MCF 10A (cell line): ENCODE measurements around the gene TMEM164. TPM values are rescaled to one million over a fixed set of nuclear protein-coding genes. Genes with fewer than 3 reads are reported as not detected.

Experiments
- BruUV-seq: library from RNA; stranded (reverse); fragments of 400-500 nt; replicated peaks from 2 replicates; lab custom pipeline; 2021; lab: Mats Ljungman, UMichigan
- CTCF ChIA-PET: fragments of 300-600 bp; sonication (Branson Sonifier 250); formaldehyde crosslinking; extraction: SDS; loops from one replicate; lab custom pipeline; 2021; ENCODE audit warnings: antibody characterized with exemption, inconsistent platforms; lab: Yijun Ruan, JAX
- POLR2A ChIA-PET: fragments of 300-600, 350-650 bp; sonication (Branson Sonifier 250); formaldehyde crosslinking; extraction: SDS; loops from one replicate; lab custom pipeline; 2020; ENCODE audit warnings: antibody characterized with exemption, inconsistent platforms; lab: Yijun Ruan, JAX
- DNase-seq: peaks from one replicate; pipeline ENCODE4 v3.0.0-alpha.2; 2018; ENCODE audit not compliant: unreplicated experiment
- H3K27ac Mint-ChIP-seq: one replicate; pipeline ENCODE4 v1.8.0; 2022; ENCODE audit warnings: mild to moderate bottlenecking, low read depth, mixed read lengths; ENCODE audit not compliant: unreplicated experiment
- H3K27me3 Mint-ChIP-seq: one replicate; pipeline ENCODE4 v1.8.0; 2022; ENCODE audit warnings: mixed read lengths; ENCODE audit not compliant: insufficient read depth, unreplicated experiment
- H3K36me3 Mint-ChIP-seq: one replicate; pipeline ENCODE4 v1.8.0; 2022; ENCODE audit warnings: mild to moderate bottlenecking, moderate library complexity, mixed read lengths; ENCODE audit not compliant: insufficient read depth, unreplicated experiment
- H3K4me1 Mint-ChIP-seq: one replicate; pipeline ENCODE4 v1.8.0; 2022; ENCODE audit warnings: mixed read lengths; ENCODE audit not compliant: insufficient read depth, unreplicated experiment
- H3K4me3 Mint-ChIP-seq: one replicate; pipeline ENCODE4 v1.8.0; 2022; ENCODE audit warnings: mild to moderate bottlenecking, moderate library complexity, mixed read lengths; ENCODE audit not compliant: unreplicated experiment
- H3K9me3 Mint-ChIP-seq: one replicate; pipeline ENCODE4 v1.8.0; 2022; ENCODE audit warnings: mixed read lengths; ENCODE audit not compliant: unreplicated experiment
- intact Hi-C: fragments of 100-400 bp; cut with micrococcal nuclease; formaldehyde crosslinking; loops from 2 replicates; pipeline ENCODE4 v1.14.1; 2022
- total RNA-seq: library from RNA; stranded (reverse); gene quantifications from 2 replicates; pipeline ENCODE4 v1.2.3, GENCODE V29; 2022
- TF ChIP-seq, protein P1 (sequence below): fragments of 200-600 bp; IDR thresholded peaks from one replicate; pipeline ENCODE4 v1.8.0; 2022; ENCODE audit warnings: antibody characterized with exemption, mild to moderate bottlenecking; ENCODE audit not compliant: unreplicated experiment

The TMEM164 gene
- total RNA-seq, 1 experiment from 2014 or later = 39.2 TPM

DNA sequence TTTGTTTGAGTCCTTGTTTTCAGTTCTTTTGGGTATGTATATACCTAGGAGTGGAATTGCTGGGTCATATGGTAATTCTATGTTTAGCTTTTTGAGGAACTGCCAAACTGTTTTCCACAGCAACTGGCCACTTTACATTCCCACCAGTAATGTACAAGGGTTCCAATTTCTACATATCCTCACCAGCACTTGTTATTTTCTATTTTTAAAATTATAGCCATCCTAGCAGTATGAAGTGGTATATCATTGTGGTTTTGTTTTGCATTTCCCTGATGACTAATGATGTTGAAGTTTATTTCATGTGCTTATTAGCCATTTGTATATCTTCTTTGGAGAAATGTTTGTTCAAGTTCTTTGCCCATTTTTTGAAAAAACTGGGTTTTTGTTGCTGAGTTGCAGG, 39.6 kb downstream of the TMEM164 start:
- no peak for DNase-seq
- Mint-ChIP-seq H3K4me3 (no peak overlapping the region), H3K9me3 (no peaks in the 10 kb centered on the region), H3K27me3 (peaks cover 79% of the 10 kb centered on the region), H3K27ac (no peak overlapping the region), H3K4me1 (no peaks in the 10 kb centered on the region), H3K36me3 (peaks cover 6% of the 10 kb centered on the region)
- intact Hi-C loops = no loop called here
- TF ChIP-seq, protein P1, sequence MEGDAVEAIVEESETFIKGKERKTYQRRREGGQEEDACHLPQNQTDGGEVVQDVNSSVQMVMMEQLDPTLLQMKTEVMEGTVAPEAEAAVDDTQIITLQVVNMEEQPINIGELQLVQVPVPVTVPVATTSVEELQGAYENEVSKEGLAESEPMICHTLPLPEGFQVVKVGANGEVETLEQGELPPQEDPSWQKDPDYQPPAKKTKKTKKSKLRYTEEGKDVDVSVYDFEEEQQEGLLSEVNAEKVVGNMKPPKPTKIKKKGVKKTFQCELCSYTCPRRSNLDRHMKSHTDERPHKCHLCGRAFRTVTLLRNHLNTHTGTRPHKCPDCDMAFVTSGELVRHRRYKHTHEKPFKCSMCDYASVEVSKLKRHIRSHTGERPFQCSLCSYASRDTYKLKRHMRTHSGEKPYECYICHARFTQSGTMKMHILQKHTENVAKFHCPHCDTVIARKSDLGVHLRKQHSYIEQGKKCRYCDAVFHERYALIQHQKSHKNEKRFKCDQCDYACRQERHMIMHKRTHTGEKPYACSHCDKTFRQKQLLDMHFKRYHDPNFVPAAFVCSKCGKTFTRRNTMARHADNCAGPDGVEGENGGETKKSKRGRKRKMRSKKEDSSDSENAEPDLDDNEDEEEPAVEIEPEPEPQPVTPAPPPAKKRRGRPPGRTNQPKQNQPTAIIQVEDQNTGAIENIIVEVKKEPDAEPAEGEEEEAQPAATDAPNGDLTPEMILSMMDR = no peak
- ChIA-PET POLR2A (interaction anchor here (0.8 to 1.0 kb wide), 2 partner anchors 16 to 38 kb away, joined by 3 to 5 read pairs; no protein-coding TSS in a partner anchor), CTCF (interaction anchor here (0.6 to 2.4 kb wide), 3 partner anchors 13 to 134 kb away, joined by 3 to 7 read pairs (median 4); no protein-coding TSS in a partner anchor)
- BruUV-seq = no TSS peak

DNA sequence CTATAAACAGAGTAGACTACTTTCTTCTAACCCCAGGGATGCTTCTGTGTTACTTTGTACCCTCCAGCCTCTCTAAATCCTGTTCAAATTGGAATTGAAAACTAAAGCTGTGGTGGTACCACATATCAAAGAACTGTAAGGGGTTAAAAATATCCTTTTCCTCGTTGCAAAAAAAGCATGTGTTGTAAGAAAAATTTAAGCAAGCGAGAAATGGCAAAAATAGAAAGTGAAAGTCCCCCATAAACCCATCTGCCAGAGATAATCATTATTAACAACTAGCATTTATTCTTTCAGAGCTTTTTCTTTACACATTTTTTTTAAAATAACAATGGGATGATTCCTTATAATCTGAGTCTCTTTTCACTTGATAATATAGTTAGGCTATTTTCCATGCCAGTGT, 40.6 kb downstream of the TMEM164 start:
- Mint-ChIP-seq H3K4me1 (no peaks in the 10 kb centered on the region), H3K27me3 (peaks cover 81% of the 10 kb centered on the region), H3K36me3 (peaks cover under 1% of the 10 kb centered on the region), H3K9me3 (no peaks in the 10 kb centered on the region), H3K4me3 (no peak overlapping the region), H3K27ac (no peak overlapping the region)
- CTCF ChIA-PET = interaction anchor here (1.9 to 3.2 kb wide), 3 partner anchors 11 to 135 kb away, joined by 4 to 10 read pairs (median 7); no protein-coding TSS in a partner anchor
- intact Hi-C loops = no loop called here
- no peak for DNase-seq
- no TSS peak for BruUV-seq
- TF ChIP-seq, protein P1 = no peak
- POLR2A ChIA-PET = interaction anchor here (0.8 to 1.7 kb wide), 2 partner anchors 10 to 39 kb away, joined by 3 to 5 read pairs; no protein-coding TSS in a partner anchor

DNA sequence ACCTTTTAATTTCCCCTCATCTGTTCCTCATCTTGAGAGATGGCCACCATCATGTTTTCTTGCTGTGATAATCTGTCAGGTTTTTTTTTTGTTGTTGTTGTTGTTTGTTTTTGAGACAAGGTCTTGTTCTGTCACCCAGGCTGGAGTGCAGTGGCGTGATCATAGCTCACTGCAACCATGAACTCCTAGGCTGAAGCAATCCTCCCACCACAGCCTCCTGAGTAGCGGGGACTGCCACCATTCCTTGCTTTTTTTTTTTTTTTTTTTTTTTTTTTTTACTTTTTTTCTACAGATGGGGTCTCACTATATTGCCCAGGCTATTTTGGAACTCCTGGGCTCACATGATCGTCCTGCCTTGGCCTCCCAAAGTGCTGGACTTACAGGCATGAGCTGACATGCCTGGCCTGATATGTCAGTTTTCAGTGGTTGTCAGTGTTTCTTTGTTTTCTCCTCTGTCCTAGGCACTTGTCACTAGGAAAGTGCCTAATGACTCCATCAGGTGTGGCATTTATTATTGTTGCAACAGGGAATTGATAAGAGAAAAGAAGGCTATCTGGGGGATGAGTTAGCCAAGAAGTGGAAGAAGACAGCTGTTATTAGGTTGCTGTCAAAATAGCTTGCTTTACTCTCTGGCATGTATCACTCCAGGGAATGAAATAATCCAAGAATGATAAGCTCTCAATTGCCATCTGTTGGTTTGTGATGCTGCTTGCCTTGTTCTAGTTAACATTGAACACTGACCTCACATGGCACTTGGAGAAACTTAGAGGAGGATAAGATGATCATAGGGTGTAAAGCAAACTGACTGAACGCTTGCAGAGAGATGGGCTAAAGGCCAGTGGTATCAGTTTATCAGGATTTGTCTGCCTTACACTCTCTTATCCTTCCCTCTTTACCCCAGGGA, 41.7 kb downstream of the TMEM164 start:
- no peak overlapping the region for H3K27ac Mint-ChIP-seq
- intact Hi-C loops = no loop called here
- peaks cover 80% of the 10 kb centered on the region for H3K27me3 Mint-ChIP-seq
- no peaks in the 10 kb centered on the region for H3K36me3 Mint-ChIP-seq
- no peaks in the 10 kb centered on the region for H3K9me3 Mint-ChIP-seq
- TF ChIP-seq, protein P1 = no peak
- DNase-seq = no peak
- no TSS peak for BruUV-seq
- CTCF ChIA-PET = interaction anchor here (0.6 to 3.2 kb wide), 7 partner anchors 12 to 153 kb away, joined by 3 to 10 read pairs (median 4); no protein-coding TSS in a partner anchor
- H3K4me1 Mint-ChIP-seq = no peaks in the 10 kb centered on the region
- POLR2A ChIA-PET = interaction anchor here (1.4 to 1.7 kb wide), 2 partner anchors 11 to 41 kb away, joined by 3 to 5 read pairs; no protein-coding TSS in a partner anchor
- H3K4me3 Mint-ChIP-seq = no peak overlapping the region

DNA sequence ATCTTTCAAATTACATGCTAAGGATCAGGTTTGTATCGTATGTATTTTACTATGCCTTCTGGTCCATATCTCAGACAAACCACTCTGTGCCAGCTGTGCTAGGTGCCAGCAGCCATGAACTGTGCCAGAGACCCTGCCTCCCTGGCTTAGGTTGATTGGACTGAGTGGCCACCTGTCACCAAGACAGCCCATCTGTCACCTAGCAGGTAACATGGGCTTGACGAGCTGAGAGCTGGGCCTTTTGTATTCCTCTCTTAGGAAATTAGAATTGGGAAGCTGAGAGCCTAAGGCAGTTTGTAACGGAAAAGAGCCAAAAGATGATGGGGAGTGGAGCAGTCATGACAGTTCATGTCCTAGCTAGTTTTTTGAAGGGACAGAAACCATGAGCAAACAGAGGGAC, 42.5 kb downstream of the TMEM164 start:
- no peaks in the 10 kb centered on the region for H3K4me1 Mint-ChIP-seq
- CTCF ChIA-PET = interaction anchor here (0.9 to 3.2 kb wide), 5 partner anchors 8 to 154 kb away, joined by 3 to 10 read pairs (median 4); no protein-coding TSS in a partner anchor
- no peak for DNase-seq
- TF ChIP-seq, protein P1 = no peak
- H3K9me3 Mint-ChIP-seq = no peaks in the 10 kb centered on the region
- POLR2A ChIA-PET = interaction anchor here (1.4 to 1.7 kb wide), 2 partner anchors 12 to 42 kb away, joined by 3 to 5 read pairs; no protein-coding TSS in a partner anchor
- peaks cover 80% of the 10 kb centered on the region for H3K27me3 Mint-ChIP-seq
- H3K4me3 Mint-ChIP-seq = no peak overlapping the region
- intact Hi-C loops = no loop called here
- no peak overlapping the region for H3K27ac Mint-ChIP-seq
- H3K36me3 Mint-ChIP-seq = no peaks in the 10 kb centered on the region
- no TSS peak for BruUV-seq
